ENCODE measurements around the gene ANP32A.
"Not testable (repeated sequence)": the region's sequence is repeated elsewhere in the genome, so short reads cannot be mapped to it uniquely, and the experiment has no call there.

The ANP32A gene

DNA sequence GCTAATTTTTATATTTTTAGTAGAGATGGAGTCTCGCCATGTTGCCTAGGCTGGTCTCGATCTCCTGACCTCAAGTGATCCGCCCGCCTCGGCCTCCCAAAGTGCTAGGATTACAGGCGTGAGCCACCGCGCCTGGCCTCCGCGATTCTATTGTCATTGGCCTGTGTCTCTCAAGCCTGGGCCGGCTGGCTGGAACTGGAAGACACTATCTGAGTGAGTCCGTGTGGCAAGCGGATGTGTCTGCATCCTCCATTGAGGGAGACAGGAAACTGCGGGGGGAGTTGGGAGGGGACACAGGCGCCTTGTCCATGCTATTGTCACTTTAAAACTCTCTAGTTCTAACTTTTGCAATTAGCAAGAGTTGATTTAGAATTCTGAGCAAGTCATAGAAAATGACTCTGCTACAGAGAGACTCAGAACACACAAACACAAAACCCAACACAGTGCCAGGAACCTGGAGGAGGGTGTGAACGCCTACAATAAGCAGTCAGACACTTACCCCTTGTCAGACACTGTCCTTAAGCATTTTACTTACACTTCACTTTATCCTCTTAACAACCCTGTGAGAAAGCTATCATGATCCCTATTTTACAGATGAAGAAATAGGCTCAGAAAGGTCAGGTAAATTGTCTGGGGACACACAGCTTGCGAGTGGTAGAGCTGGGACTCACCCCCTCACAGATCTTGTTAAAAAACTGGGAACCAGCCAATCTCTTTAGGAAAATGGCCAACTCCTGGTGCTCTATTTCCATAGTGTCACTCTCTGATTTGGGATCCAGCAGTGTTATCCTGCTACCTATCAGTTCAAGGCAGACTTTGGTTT lies 38.7 kb downstream of the ANP32A start:
- DNase-seq = peak; percentile 53

DNA sequence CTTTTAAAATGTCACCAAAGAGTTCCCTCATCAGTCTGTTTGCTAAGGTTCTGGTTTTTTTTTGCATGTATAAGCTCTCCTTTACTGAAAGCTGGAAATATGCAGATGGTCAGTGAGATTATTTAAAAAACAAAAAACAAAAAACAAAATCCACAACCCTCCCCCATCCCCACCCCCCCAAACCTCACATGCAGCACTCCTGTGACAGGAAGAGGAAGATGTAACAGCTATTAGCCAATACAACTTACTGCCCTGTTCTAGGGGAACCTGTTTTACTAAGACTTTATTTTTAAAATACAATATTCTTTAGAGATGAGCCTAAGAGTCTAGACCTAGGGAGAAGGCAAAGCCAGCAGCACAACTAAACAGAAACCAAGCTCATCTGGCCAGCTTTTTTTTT lies 39.5 kb downstream of the ANP32A start:
- no peak for DNase-seq

DNA sequence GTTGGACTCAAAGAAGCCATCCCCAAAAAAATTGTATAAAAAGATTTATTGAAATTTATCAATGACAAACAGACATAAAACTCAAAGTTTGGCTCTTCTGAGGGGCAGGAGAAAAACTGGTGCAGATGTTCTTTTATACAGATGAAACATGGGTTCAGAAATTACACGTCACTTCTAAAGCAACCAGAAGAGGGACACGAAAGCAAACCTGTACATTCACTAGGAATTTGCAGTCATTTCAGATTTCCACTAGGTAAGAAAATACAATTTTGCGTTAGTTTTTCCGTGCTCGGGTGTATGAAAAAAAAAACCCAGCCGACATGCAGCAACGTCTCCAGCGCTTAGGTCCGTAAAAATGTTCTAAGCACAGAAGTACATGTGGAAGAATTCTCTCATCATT lies 41.8 kb downstream of the ANP32A start:
- DNase-seq = no peak

DNA sequence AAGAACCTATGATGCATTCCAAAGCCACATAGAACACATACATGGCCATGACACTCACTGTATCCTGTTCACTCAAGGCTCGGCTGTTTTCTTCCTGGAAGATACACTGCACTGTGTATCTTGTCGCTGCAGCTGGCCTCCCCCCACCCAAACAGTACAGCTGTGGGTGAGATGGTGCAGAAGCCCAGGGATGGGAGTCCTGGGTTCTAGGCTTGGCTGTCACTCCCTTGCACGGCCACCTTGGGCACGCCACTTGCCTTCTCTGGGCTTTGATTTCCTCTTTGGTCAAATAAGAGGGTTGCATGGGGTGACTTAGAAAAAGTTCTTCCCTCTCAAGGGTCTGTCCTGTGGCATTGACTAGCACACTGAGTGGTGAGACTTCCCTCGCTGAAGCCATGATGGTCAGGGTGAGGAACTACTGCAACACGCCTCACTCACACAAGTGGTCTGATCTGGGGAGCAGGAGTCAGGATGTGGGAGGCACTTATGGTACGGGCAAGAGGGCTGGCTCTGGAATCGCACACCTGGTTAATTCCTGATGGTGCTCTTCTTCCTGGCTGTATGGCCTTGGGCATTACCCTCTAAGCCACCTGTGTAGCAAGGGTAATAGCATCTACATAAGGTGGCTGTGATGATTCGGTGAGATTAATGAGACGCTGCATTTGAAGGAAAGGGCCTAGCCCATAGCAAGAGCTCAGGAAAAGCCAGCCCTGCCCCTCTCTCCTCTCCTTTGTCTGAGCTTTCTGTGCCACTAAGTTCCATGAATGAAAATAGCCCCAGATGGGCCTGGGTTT lies 44.0 kb downstream of the ANP32A start:
- no peak for DNase-seq

DNA sequence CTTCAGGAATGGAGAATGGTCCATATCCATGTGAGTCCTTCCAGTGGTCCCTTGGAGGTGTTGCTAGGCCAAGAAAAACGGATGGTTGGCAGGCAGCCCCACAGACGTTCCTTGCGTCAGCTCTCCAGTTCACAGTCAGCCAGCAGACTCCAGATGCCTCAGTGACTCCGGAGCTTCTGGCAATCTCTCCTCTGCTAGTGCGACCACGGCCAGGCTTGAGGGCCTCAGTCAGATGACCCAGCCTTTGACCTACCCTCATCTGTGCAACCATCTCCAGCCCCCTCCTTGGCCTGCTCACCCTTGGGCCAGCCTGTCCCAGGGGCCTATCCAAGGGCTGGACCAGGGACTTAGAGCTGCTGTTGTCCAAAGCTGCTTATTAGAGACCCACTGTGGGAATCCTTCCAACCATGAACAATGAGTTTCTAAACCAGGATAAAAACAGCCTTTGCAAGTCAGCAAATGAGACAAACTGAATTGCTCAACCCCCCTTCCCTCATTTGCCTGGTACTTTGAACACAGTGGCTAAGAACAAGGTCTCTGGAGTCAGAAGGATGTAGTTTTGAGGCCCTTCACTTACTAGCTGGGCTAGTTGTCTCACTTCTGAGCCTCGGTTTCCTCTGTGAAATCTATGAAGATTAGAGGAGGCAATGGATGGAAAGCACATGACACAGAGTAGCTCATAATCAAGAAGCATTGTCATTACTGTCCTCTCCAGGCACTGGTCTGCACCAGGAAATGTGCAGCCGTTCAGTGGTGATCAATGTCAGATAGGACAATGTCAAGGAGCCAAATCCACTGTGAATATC lies 44.8 kb downstream of the ANP32A start:
- DNase-seq = no peak

DNA sequence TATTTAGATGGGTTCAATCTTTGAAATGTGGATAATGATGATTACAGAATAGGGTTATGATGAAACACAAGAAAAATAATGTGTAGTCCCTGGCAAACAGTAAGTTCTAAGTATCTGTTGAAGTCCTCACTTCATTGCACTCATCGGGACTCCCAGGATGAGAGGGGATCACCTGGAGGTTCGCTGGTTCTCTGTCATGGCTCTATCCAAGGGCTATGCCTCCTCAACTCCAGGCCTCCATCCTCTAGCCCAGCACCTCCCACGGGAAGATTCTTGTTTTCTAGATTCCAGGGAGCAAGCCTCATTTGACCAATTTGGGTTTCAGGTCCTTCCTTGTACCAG lies 45.5 kb downstream of the ANP32A start:
- DNase-seq = no peak

DNA sequence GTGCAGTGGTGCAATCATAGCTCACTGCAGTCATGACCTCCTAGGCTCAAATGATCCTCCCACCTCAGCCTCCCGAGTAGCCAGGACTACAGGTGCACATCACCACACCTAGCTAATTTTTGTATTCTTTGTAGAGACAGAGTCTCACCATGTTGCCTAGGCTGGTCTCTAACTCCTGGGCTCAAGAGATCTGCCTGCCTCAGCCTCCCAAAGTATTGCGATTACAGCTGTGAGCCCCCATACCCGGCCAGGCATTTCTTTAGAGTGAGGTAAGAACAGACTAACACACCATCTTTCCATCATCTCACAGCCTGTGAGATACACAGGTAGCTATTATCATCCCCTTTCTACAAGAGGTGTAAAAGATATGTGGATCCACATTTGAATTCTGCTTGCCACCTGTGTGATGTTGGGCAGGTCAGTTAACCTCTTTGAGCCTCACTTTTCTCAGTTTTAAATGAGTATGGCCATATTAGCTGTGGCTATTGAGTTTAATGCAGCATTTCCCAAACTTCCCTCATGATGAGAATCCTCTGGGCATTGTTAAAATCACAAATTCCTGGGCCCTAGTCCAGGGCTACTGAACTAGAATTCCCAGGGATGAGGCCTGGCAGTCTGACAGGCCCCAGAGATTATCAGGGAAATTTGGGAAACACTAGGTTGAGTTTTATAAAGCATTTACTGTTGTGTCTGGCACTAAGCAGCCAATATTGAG lies 46.0 kb downstream of the ANP32A start:
- no peak for DNase-seq

DNA sequence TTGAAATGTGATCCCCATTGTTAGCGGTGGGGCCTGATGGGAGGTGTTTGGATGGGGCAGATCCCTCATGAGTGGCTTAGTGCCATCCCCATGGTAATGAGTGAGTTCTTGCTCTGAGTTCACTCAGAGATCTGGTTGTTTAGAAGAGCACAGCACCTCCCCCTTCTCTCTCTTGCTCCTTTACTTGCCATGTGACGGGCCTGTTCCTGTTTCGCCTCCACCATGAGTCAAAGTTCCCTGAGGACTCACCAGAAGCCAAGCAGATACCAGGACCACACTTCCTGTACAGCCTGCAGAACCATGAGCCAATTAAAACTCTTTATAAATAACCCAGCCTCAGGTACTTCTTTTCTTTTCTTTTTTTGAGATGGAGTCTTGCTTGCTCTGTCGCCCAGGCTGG lies 46.6 kb downstream of the ANP32A start:
- no peak for DNase-seq

DNA sequence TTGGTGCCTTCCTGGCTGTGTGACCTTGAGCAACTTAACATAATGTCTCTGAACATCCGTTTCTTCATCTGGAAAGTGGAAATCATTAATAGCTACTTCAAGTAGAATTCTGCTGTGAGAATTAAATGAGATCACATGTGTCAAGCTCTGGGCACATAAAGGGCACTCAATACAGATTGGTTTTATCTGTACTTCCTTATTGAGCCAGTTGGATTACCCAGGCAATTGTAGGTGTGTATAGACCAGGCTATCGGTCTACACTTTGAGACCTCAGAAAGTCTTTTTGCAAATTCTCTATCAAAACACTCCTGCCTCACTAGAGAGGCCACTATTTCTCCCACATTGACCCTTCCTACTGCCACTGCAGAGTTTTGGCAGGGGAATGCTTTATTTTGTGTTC lies 47.7 kb downstream of the ANP32A start:
- no peak for DNase-seq

DNA sequence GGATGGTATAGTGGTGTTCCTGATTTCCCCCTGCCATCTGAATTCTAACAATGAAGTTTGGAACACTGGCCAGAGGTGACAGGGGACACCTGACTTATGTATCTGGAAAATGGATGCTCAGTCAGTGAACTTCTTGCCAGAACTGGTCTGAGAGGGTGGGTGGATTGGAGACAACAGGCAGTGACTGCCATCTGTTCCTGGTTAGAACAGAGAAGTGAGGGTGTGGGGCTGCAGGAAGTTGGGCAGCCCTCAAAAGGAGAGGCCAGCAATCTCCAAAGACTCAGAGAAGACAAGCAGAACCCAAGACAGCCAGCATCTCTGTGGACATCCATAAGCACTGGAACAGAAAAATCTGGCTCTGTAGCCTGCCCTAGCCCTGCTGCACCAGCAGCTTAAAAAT lies 50.5 kb downstream of the ANP32A start:
- no peak for DNase-seq

DNA sequence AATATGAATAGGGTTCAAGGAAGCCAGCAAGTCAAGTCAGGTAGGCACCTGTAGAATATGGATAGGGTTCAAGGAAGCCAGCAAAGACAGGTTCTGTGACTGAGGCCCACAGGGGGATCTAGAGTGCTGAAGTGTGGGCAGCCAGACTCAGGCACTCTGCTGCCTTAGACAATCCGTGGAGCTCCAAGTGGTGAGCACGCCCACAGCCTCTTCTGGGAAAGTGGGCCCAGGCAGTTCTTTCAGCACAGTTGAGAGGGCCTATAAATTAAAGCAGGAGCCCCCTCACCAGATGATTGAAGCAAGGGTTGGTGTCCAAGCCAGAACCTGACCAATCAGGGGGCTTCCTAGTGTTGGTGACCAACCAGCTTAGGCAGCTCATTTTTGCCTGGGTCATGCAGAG lies 51.0 kb downstream of the ANP32A start:
- DNase-seq = no peak

DNA sequence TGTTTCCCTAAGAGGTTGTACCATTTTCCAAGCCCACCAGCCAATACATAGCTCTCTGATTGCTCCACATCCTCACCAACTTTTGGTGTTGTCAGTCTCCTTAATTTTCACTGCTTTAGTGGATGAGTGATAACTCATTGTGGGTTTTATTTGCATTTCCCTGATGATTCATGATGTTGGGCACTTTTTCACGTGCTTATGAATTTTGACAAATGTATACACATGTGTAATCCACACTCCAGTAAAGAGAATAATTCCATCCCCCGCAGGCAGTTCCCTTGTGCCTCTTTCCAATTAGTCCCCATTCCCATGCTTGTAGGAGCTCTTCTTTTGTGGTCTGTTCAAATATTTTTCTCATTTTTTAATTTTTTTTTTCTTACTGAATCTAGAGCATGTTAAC lies 52.4 kb downstream of the ANP32A start:
- no peak for DNase-seq

DNA sequence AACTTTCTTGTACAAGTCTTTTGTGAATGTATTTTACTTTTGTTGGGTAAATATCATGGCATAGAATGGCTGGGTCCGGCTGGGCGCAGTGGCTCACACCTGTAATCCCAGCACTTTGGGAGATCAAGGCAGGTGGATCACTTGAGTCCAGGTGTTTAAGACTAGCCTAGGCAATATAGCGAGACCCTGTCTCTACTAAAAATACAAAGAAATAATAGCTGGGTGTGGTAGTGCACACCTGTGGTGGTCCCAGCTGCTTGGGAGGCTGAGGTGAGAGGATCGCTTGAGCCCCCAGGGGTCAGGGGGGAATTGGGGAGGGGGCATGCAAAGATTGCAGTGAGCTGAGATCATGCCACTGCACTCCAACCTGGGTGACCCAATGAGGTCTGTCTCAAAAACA lies 52.9 kb downstream of the ANP32A start:
- DNase-seq = no peak

DNA sequence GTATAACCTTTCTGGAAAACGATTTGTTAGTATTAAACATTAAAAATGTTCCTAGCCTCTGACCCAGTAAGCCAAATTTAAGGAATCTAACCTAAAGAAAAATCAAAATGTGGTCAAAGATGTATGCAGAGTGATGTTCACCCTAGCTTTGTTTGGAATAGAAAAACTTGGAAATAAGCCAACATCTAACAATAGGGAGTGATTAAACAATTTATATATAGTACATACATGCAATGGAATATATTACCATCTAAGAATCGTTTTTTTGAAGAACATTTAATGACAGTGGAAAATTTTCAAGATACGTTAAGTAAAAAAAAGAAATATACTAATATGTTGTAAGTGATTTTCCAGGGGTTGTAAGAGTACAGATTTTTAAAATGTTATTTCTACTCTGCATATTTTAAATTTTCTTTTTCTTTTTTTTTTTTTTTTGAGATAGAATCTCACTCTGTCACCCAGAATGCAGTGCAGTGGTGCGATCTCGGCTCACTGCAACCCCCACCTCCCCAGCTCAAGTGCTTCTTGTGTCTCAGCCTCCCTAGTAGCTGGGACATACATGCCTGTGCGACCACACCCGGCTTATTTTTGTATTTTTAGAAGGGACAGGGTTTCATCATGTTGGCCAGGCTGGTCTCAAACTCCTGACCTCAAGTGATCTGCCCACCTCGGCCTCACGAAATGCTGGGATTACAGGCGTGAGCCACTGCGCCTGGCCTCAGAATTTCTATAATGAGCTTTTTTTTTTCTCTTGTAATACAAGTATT lies 54.9 kb downstream of the ANP32A start:
- DNase-seq = no peak

DNA sequence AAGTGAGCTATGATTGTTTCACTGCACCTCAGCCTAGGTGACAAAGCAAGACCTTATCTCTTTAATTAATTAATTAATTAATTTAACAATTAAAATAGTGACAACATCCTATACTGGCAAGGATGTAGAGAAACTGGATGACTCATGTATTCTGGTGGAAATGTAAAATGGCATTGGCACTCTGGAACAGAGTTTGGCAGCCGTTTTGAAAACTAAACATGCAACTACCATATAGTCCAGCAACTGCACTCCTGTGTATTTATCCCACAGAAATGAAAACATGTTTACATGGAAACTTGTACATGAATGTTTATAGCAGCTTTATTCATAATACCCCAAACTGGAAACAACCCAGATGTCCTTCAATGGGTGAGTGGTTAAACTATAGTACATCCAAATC lies 56.6 kb downstream of the ANP32A start:
- no peak for DNase-seq

DNA sequence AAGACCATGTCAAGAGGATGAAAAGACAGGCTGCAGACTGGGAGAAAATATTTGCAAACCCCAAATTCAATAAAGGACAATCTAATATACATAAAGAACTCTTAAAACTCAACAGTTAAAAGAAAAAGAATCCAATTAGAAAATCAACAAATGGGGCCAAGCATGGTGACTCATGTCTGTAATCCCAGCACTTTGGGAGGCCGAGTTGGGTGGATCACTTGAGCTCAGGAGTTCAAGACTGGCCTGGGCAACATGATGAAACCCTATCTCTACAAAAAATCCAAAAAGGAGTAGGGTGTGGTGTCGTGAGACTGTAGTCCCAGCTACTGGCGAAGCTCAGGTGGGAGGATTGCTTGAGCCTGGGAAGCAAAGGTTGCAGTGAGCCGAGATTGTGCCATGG lies 57.6 kb downstream of the ANP32A start:
- DNase-seq = no peak

DNA sequence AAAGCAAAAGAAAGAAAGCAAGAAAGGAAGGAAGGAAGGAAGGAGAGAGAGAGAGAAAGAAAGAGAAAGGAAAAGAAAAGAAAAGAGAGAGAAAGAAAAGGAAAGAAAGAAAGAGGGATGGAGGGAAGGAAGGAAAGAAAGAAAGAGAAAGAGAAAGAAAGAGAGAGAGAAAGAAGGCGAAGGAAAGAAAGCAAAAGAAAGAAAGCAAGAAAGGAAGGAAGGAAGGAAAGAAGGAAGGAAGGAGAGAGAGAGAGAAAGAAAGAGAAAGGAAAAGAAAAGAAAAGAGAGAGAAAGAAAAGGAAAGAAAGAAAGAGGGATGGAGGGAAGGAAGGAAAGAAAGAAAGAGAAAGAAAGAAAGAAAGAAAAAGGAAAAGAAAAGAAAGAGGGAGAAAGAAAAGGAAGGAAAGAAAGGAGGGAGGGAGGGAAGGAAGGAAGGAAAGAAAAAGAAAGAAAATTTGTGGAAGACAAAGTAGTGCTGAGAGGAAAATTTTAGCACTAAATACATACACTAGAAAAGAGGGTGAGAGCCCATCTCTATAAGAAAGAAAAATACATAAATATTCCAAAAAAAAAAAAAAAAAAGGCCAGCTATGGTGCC lies 60.6 kb downstream of the ANP32A start:
- not testable (repeated sequence) for DNase-seq

DNA sequence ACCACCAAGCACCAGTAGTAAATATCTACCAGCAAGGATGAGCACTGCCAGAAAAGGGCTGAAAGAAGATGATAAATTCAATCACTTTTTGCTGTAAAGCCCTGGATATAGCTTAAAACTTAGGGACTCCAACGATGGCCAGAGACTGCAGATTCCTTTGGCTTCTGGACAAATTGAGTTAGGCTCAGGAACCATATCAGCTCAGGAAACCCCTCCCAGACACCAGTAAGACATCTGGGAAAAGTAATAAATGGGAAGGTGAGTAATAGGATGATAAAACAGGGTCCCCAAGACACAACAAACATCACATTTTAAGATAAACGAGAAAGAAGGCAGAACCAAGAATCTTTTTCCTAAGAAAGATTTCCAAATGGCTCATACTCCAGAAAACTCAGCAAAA lies 65.0 kb downstream of the ANP32A start:
- no peak for DNase-seq

DNA sequence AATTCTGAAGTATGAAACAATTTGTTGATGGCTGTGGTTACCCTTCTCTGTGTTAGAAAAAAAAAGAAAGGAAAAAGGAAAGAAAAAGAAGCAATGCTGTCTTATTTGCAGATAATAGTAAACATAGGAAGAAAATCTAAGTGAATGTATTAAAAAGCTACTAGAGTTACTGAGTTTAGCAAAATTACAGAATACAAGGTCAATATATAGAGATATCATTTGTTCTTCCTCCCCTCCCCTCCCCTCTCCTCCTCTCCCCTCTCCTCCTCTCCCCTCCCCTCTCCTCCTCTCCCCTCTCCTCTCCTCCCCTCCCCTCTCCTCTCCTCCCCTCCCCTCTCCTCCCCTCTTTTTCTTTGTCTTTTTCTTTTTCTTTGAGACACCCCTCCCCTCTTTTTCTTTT lies 69.1 kb downstream of the ANP32A start:
- DNase-seq = no peak

DNA sequence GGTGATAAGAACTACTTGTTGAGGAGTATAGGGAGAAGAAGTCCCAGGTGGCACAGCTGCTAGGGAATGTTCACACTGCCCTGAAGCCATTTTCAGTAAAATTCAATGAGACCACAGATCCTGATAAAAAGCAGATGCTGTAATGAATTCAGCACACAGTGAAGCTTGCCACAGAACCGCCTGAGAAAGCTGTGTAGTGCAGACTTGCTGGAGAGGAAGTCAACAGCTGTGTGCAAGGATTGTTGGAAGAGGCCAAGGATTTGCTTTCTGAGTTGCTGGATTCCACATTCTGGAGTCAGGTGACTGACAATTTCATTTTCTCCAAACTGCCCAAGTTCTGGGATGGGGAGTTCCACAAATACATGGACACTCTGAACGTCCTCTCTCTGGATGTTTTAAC lies 70.9 kb downstream of the ANP32A start:
- no peak for DNase-seq

DNA sequence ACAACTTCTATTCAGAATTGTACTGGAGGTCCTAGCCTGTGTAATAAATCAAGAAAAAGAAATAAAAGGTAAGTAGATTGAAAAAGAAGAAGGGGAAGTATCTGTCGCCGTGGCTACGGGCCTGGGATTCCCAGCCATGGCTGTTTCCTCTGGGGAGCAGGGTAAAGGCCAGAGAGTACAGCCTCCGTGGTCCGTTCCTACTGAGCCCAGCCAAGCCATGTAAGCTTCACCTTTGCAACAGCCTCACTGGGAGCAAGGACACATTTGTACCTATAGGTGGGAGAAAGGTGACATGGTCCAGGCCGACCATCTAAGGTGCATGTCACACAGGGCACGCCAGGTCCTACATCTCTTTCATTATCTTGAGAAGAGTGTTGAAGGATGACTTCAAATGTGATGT lies 71.3 kb downstream of the ANP32A start:
- no peak for DNase-seq

DNA sequence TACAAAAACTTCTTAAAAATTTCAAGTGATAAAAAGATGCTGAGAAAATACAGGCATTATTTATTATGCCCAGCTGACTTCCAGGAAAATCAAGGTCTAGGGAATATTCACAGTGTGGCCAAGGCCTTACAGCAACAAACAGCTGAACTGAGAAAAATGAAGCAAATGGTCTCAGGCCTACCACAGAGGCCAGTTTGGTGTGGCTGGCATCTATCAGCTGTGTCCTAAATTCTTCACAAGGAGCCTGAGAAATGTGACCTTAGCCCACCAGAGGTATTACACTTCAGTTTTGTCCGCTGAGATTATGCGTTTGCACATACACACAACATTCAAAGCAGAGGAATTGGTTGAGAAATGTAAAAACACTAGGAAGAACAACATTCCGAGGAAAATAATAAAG lies 77.4 kb downstream of the ANP32A start:
- no peak for DNase-seq
